Skeletal muscle satellite cell (primary cell): ENCODE results near the gene USP6.
"Not testable (repeated sequence)": the region's sequence is repeated elsewhere in the genome, so short reads cannot be mapped to it uniquely, and the experiment has no call there.

Experiments used
- H3K27me3 ChIP-seq: 2 replicates; pipeline ENCODE4 v1.7.0; 2013; ENCODE audit warnings: low read length; ENCODE audit not compliant: control insufficient read depth, insufficient read depth
- H3K36me3 ChIP-seq: 2 replicates; pipeline ENCODE4 v1.7.0; 2013; ENCODE audit warnings: mild to moderate bottlenecking, control low read depth, low read length; ENCODE audit not compliant: insufficient read depth
- H3K4me1 ChIP-seq: 2 replicates; pipeline ENCODE4 v1.7.0; 2013; ENCODE audit warnings: low read length; ENCODE audit not compliant: control insufficient read depth, insufficient read depth
- H3K4me2 ChIP-seq: 2 replicates; pipeline ENCODE4 v1.7.0; 2013; ENCODE audit warnings: mild to moderate bottlenecking, low read length
- H3K4me3 ChIP-seq: 2 replicates; pipeline ENCODE4 v1.7.0; 2013; ENCODE audit warnings: low read length
- H3K9ac ChIP-seq: 2 replicates; pipeline ENCODE4 v1.7.0; 2013; ENCODE audit warnings: mild to moderate bottlenecking, low read depth, low read length, moderate library complexity
- H3K9me3 ChIP-seq: replicated peaks from 2 replicates; pipeline ENCODE4 v1.7.0; 2013; ENCODE audit warnings: mild to moderate bottlenecking, control low read depth, low read length

Gene USP6

DNA sequence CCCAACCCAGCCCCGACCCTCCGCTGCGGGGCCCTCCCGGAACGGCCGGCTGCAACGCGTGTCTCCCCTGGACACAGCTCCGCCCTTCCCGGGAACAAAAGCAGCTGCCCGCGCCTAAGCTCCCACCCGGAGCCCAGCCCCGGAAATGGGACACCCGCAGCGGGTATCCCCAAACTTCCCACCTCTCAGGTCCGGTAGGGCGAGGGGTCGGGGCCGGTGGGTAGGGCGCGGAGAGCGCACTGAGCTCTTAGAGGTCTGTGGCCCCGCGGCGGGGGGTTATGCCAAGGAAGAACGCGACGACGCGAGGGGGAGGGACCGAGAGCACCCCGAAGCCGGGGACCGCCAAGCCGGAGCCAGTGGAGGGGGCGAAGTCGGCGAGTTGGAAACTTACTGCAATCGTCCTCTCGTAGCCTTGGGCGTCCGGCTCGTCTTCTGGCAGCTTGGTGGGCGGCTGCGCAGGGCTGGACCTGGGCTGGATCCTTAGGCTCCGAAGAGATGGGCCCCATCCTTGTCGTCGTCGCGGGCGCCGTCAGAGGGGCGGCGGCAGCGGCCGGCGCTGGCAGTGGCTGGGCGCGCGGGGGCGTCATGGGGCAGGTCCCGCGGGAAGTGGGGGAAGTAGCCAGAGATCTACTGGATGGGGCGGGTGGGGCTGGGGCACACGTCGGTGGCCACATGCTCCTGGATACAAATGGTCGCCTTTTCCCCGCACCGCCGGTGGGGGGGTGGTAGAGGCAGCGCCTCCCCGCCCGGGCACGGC, 6.9 kb downstream of the USP6 start:
- H3K9me3 ChIP-seq = no peaks in the 10 kb centered on the region
- H3K4me3 ChIP-seq = peak overlapping the region; percentile 73
- H3K27me3 ChIP-seq = peaks cover 53% of the 10 kb centered on the region
- H3K9ac ChIP-seq = peak overlapping the region; percentile 65
- no peaks in the 10 kb centered on the region for H3K36me3 ChIP-seq
- peaks cover 5% of the 10 kb centered on the region for H3K4me1 ChIP-seq
- H3K4me2 ChIP-seq = peak overlapping the region; percentile 85

DNA sequence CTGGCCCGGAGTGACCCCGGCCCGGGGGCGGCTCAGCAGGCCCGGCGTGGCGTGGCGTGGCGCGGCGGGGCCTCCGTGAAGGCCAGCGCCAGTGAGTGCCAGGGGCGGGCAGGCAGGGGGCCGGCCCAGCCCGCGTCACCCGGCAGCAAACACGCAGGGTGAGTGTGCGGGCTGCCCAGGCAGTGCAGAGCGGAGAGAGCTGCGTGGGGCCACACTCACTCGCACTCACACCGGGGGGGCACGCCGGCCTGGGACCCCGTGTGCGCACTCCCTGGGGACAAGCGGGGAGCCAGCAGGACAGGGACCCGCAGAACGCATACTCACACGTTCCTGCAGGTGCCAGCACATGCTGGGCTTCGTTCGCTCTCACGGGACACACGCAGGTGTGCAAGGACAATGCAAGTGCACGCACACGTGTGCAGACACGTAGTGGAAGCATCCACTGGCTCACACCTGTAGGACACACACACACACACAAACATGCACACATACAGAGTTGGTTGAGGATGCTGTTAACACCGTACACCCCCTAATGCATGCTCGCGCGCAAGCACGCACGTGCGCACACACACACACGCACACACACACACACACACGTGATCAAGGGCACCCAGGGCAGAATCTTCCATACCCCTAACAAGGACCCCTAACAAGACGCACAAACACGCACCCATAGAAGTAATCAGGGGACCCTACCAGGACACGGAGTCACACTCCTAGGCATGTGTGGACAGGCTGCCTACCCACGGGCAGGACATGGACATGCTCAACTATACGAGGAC, 7.7 kb downstream of the USP6 start:
- H3K4me3 ChIP-seq = no peak overlapping the region
- no peaks in the 10 kb centered on the region for H3K36me3 ChIP-seq
- H3K9ac ChIP-seq = no peak overlapping the region
- H3K4me2 ChIP-seq = peak overlapping the region; percentile 85
- peaks cover 5% of the 10 kb centered on the region for H3K4me1 ChIP-seq
- no peaks in the 10 kb centered on the region for H3K9me3 ChIP-seq
- peaks cover 46% of the 10 kb centered on the region for H3K27me3 ChIP-seq

DNA sequence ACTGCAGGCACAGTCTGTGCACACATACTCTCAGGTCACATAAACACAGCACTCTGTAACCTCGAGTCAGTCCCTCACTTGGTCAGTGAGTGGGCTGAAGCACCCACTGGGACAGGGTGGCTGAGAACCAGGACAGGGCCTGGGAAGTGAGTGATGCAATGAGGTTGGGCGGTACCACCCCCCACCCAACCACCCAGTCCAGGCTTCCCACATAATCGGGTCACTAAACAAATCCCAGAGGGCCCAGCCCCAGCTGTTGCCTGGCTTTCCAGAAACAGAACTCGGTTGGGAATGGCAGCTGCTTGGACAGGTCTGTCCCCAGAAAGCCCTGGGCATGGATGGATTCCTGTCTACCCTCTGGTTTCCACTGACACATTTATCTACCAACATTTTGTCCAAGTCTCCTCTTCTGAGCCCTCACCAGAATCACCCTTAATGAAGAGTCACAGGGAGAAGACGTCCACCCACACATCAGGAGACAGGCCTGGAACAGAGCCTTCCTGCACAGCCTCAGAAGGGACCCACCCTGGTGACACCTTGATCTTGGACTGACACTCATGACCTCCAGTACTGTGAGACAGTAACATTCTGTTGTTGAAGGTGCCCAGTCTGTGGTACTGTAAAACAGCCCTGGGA, 8.4 kb downstream of the USP6 start:
- not testable (repeated sequence) for H3K4me1 ChIP-seq, H3K4me2 ChIP-seq, H3K9me3 ChIP-seq, H3K9ac ChIP-seq, H3K36me3 ChIP-seq, H3K4me3 ChIP-seq
- H3K27me3 ChIP-seq = peaks cover 42% of the 10 kb centered on the region

DNA sequence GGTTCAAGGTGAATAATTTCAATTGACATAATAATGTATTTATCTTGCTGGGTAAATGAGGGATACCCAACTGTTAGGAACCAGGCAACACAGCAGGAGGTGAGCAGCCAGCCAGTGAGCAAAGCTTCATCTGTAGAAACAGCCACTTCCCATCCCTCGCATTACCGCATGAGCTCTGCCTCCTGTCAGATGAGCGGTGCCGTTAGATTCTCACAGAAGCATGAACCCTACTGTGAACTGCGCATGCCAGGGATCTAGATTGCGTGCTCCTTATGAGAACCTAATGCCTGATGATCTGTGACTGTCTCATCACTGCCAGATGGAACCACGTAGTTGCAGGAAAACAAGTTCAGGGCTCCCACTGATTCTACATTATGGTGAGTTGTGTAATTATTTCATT, 9.1 kb downstream of the USP6 start:
- H3K4me1 ChIP-seq = not testable (repeated sequence)

DNA sequence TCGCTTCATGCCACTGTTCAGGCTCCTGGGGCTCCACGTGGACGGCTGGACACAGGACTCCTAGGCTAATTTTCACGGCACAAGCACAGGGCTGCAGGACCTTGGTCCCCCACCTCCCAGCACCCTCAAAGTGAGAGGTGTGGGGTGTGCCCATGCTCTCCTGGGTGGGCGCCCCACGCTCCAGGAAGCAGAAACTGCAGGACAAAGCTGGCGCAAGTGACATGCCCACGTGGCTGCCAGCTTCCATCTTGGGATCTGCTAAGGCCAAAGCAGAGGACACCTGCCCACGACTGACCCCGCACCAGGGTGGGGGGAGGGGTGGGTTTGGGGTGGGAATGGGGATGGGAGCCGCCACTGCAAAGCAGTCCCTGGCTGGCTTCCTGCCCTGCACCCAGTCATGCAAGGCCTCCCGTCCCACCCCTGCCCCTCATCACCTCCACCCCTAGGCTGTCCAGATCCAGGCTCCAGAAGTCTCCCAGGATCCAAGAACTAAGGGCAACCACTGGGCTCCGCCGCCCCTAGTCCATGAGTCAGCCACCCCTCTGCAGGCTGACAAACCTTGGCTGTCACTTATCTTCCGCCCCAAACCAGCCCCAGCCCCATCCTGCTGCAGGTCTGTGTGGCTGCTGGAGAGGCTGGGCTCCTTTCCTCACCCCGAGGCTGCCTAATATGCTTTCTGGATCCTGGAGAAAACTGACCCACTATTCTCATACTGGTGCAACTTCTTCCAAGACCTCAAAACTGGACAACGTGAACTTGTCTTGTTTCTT, 11.1 kb downstream of the USP6 start:
- H3K4me1 ChIP-seq = peaks cover 5% of the 10 kb centered on the region
- H3K36me3 ChIP-seq = no peaks in the 10 kb centered on the region
- no peak overlapping the region for H3K9ac ChIP-seq
- H3K4me2 ChIP-seq = no peak overlapping the region
- H3K4me3 ChIP-seq = no peak overlapping the region
- H3K27me3 ChIP-seq = peaks cover 27% of the 10 kb centered on the region
- no peaks in the 10 kb centered on the region for H3K9me3 ChIP-seq

More for the DNA sequence above, 9.1 kb downstream of the USP6 start:
- not testable (repeated sequence) for H3K9ac ChIP-seq, H3K36me3 ChIP-seq, H3K4me2 ChIP-seq, H3K4me3 ChIP-seq, H3K9me3 ChIP-seq
- H3K27me3 ChIP-seq = peaks cover 42% of the 10 kb centered on the region

DNA sequence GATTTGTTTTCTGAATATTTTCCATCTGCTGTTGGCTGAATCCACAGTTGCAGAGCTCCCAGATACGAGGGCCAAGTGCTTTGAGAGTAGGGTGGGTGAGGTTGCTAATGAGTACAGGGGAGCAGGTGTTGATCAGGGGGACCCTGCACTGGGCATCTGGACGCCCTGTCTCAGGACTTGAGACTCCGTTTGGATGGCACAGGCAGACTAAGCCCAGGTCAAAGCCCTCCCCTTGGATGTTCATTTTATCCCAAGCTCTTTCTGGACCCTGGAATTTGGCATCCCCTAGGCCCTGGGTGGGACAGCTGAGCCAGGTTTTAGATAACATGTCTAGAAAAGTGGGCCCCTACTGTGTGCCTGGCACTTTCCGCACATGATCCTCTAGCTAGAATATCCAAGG, 12.1 kb downstream of the USP6 start:
- Histone ChIP-seq H3K4me3 (no peak overlapping the region), H3K9me3 (no peaks in the 10 kb centered on the region), H3K4me2 (no peak overlapping the region), H3K36me3 (no peaks in the 10 kb centered on the region), H3K27me3 (peaks cover 19% of the 10 kb centered on the region), H3K9ac (no peak overlapping the region), H3K4me1 (no peaks in the 10 kb centered on the region)

DNA sequence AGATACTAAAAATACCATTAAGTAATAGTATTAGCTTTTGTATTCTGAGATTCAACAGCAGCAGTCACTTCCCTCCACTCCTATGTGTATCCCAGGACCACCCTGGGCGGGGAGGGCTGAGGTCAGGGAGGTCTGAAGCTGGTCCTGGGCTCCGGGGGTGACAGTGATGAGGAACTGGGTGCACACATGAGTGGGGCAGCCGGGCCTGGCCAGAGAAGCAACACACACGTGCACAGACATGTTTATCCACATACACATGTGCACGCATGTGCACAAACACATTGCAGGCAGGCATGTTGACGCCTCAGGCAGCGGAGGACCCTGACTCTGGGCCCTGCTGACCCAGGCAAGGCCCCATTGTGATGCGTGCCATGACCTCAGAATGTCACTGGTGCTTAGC, 12.6 kb downstream of the USP6 start:
- H3K9ac ChIP-seq, H3K4me1 ChIP-seq: not testable (repeated sequence)

DNA sequence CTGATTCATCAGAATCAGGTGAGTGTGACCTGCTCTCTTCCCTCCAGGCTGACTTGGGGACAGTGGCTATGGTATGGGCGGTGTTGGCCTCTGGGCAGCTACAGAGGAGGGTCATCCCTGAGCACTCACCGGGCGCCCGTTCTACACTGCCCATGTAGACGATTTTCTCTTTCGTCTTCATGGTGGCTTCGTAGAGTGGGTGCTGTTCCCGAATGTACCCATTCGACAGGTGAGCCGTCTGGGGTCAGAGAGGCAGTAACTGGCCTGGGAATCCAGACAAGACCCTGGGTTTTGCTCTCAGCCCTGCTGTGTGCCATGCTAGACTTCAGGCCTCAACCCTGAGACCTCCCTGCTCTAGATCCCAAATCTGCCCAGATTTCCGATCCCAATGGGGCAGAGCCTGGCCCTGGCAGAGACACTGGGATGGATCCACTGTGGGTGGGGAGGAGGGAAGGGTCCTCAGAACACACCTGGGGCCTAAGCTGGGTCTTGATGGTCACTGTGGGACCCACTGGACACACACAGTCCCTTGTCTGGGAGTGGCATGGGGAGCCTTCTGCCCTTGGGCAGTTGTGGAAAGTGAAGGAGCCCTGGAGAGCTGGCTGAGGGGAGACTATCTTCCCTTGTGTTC, 13.2 kb downstream of the USP6 start:
- H3K9me3 ChIP-seq = no peaks in the 10 kb centered on the region
- H3K4me2 ChIP-seq = no peak overlapping the region
- H3K9ac ChIP-seq = no peak overlapping the region
- H3K36me3 ChIP-seq = no peaks in the 10 kb centered on the region
- H3K4me1 ChIP-seq = no peaks in the 10 kb centered on the region
- H3K27me3 ChIP-seq = peaks cover 10% of the 10 kb centered on the region
- H3K4me3 ChIP-seq = no peak overlapping the region

More for the DNA sequence above, 12.6 kb downstream of the USP6 start:
- H3K27me3 ChIP-seq = peaks cover 16% of the 10 kb centered on the region
- H3K4me3 ChIP-seq, H3K4me2 ChIP-seq, H3K36me3 ChIP-seq, H3K9me3 ChIP-seq: not testable (repeated sequence)

DNA sequence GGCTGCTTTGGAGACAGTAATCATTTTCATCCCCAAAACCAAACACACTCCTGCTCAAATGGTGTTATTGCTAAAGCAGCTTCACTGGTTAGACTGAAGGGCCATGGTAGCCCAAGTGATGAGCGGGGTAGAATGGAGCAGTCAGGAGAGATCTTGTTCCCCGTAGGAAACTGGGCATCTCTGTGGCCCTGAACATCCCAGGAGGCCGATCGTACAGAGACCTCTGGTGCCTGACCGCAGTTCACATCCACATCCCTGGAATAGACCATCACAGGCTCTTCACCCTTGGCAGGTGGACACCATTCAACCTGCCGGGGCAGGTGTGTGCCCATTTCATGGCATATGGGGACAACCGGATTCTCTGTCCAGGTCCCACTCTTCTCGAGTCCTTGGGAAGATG, 13.9 kb downstream of the USP6 start:
- not testable (repeated sequence) for H3K9me3 ChIP-seq, H3K4me1 ChIP-seq, H3K27me3 ChIP-seq, H3K4me2 ChIP-seq, H3K36me3 ChIP-seq, H3K9ac ChIP-seq, H3K4me3 ChIP-seq

DNA sequence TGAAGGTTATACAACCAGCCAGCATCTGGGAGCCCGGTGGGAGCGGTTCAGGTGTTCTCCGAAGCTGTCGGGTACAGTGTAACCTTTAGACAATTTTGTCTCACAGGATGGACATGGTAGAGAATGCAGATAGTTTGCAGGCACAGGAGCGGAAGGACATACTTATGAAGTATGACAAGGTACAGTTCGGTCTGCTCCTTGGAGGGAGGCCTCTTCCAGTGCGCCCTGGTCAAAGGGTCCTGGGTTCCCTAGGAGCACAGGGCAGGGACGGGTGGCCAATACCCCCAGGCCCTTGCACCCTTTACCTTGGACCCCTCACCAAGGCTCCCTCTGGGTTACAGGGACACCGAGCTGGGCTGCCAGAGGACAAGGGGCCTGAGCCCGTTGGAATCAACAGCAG, 14.4 kb downstream of the USP6 start:
- H3K4me2 ChIP-seq, H3K27me3 ChIP-seq, H3K4me1 ChIP-seq, H3K9me3 ChIP-seq, H3K4me3 ChIP-seq, H3K9ac ChIP-seq, H3K36me3 ChIP-seq: not testable (repeated sequence)

DNA sequence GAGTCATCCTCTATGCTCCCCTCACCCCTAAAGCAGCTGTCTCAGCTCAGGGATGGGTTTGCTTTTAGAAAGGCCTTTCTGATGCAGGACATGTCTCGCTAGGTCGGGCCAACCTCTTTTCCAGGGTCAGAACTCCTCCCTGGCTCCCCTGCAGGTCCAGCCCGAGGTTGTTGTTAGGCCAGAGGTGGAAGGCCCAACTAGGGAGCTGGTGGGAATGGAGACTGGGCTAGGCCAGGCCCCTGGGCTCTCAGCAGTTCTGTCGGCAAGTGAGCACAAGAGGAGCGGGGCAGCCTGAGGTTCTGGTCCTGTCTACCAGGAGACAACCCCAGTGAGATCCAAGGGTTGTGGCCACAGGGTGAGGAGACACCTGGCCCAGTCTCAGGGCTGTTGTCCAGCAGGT, 14.9 kb downstream of the USP6 start:
- not testable (repeated sequence) for H3K9ac ChIP-seq, H3K27me3 ChIP-seq, H3K4me1 ChIP-seq, H3K9me3 ChIP-seq, H3K4me3 ChIP-seq, H3K36me3 ChIP-seq, H3K4me2 ChIP-seq
